Heart right ventricle (tissue), 16 donors: ENCODE measurements around the gene GPRC5A. TPM values are rescaled to one million over a fixed set of nuclear protein-coding genes. Genes with fewer than 3 reads are reported as not detected.

Source experiments
- ATAC-seq, 8 donors: fragments of 200-7000 bp; cut with Tn5 transposase; one replicate each; pipeline ENCODE4 v1.9.1; 2020; ENCODE audit warnings: mild to moderate bottlenecking in 8 of 8, moderate library complexity in 8 of 8, moderate number of reproducible peaks in 1 of 8
- DNase-seq, 2 donors: peaks; one replicate each; pipeline ENCODE4 v3.0.0-alpha.2; 2020
- H3K27ac ChIP-seq, 10 donors: fragments of 200-600 bp; sonication (generic) in 2 of 10; one replicate each; pipeline versions ENCODE4 v1.5.0 to v1.8.0; 2020 to 2022; ENCODE audit warnings: mild to moderate bottlenecking in 3 of 10
- H3K27me3 ChIP-seq, 7 donors: fragments of 200-600 bp; one replicate each; pipeline ENCODE4 v1.8.0; 2021 to 2022; ENCODE audit warnings: mild to moderate bottlenecking in 2 of 7
- H3K36me3 ChIP-seq, 9 donors: fragments of 200-600 bp; sonication (generic) in 1 of 9; one replicate each; pipeline versions ENCODE4 v1.5.0 to v1.8.0; 2020 to 2022; ENCODE audit warnings: mild to moderate bottlenecking in 2 of 9
- H3K4me1 ChIP-seq, 9 donors: fragments of 200-600 bp; sonication (generic) in 1 of 9; one replicate each; pipeline versions ENCODE4 v1.5.0 to v1.8.0; 2020 to 2022; ENCODE audit warnings: mild to moderate bottlenecking in 4 of 9
- H3K4me3 ChIP-seq, 10 donors: fragments of 200-600 bp; sonication (generic) in 2 of 10; one replicate each; pipeline versions ENCODE4 v1.5.0 to v1.8.0; 2020 to 2022; ENCODE audit warnings: mild to moderate bottlenecking in 7 of 10, moderate library complexity in 2 of 10
- H3K9me3 ChIP-seq, 11 donors: fragments of 200-600 bp in 10 of 11; sonication (generic) in 2 of 11; one replicate each; pipeline versions ENCODE4 v1.5.0 to v1.8.0; 2013 to 2022; ENCODE audit warnings: mild to moderate bottlenecking in 2 of 11, control low read depth in 1 of 11, moderate library complexity in 1 of 11
- WGBS, 2 donors: extraction: QIAGEN DNeasy Blood & Tissue Kit; methylation state at CpG; one replicate each; pipeline ENCODE4 v1.1.7; 2013; ENCODE audit warnings: inconsistent platforms in 1 of 2; 5-methylcytosine and 5-hydroxymethylcytosine counted together
- intact Hi-C, 10 donors: fragments of 100-400 bp; cut with DNase I; formaldehyde crosslinking; loops; one replicate each; pipeline versions ENCODE4 v1.11.1 to v1.14.2; 2022
- polyA plus RNA-seq, 2 donors: library from polyadenylated mRNA; stranded (reverse); fragments of 200-250 nt; gene quantifications; one replicate each; pipeline ENCODE4 v1.2.3, GENCODE V29; 2013
- total RNA-seq, 10 donors: library from RNA; stranded (reverse); fragmentation: NEBNext Ultra II Directional in 3 of 10; extraction: Animal tissue kit (Norgen Biotek cat#: 25700) in 3 of 10; gene quantifications; one replicate each; pipeline versions ENCODE4 v1.2.1 to v1.2.4, GENCODE V29; 2021 to 2023
- TF ChIP-seq, protein P1 (sequence below), 9 donors: fragments of 200-600 bp; sonication (generic) in 2 of 9; IDR thresholded peaks; one replicate each; pipeline versions ENCODE4 v1.5.0 to v1.8.0; 2021 to 2022; ENCODE audit warnings: antibody characterized with exemption in 9 of 9, mild to moderate bottlenecking in 5 of 9, moderate library complexity in 1 of 9
- donor health status: Arrhythmogenic right ventricular cardiomyopathy.
- donor health status: ischemic (EF 13 %, LVEDD 7.1; RV severe dilation, severe dysfunction).
- donor health status: healthy with polysubstance abuse.
- donor health status: DM: no; HTN: yes; CAD: no.
- donor health status: DM: no; HTN: no; CAD: no.
- donor health status: ischemic (EF 25% LVEDD 6.9; RV normal size, moderate dysfunction).
- donor health status: ischemic (EF 25% LVEDD 5.7; RV mildly dilated, moderate dysfunction).
- donor health status: healthy.
- donor health status: DM: yes; HTN: yes; CAD: no.
- donor health status: Ischemic cardiomyopathy.
- donor health status: ischemic (EF 35%, LVEDD 5.7; RV mildly dilated, moderate dysfunction).
- donor health status: nonischemic (EF 11% LVEDD 7.7; RV severe dilation, severe dysfunction).
- donor health status: DM: yes; HTN: yes; CAD: no.
- donor health status: PGD.
- donor health status: ischemic (EF 29% LVEDD 5.4; RV normal size, mild dysfunction).
- donor health status: nonischemic (EF 23%, LVEDD 6.1; RV moderate dilation, normal function).

GPRC5A gene
- total and polyA plus RNA-seq, 12 donors = 0.26 to 4.5 (median 0.88) TPM

DNA sequence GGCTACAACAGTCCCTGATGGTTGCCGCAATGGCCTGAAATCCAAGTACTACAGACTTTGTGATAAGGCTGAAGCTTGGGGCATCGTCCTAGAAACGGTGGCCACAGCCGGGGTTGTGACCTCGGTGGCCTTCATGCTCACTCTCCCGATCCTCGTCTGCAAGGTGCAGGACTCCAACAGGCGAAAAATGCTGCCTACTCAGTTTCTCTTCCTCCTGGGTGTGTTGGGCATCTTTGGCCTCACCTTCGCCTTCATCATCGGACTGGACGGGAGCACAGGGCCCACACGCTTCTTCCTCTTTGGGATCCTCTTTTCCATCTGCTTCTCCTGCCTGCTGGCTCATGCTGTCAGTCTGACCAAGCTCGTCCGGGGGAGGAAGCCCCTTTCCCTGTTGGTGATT lies 16.9 kb downstream of the GPRC5A start:
- WGBS, 2 donors = 91 to 92% methylated on average over 14 of the region's 14 CpGs
- DNase-seq (no peak), ATAC-seq (no peak)
- intact Hi-C loops = loop anchor here in 1 of 10 donors (10.0 kb wide), 1 partner anchor 73 kb away; no protein-coding TSS in a partner anchor
- Histone ChIP-seq H3K4me3 (no peak overlapping the region), H3K27ac (no peak overlapping the region), H3K4me1 (peaks cover 0 to 19% (median 15%) of the 10 kb centered on the region in 9 donors), H3K36me3 (no peaks in the 10 kb centered on the region), H3K9me3 (no peaks in the 10 kb centered on the region), H3K27me3 (peaks cover 0 to 3% (median 0%) of the 10 kb centered on the region in 7 donors)
- TF ChIP-seq, protein P1, sequence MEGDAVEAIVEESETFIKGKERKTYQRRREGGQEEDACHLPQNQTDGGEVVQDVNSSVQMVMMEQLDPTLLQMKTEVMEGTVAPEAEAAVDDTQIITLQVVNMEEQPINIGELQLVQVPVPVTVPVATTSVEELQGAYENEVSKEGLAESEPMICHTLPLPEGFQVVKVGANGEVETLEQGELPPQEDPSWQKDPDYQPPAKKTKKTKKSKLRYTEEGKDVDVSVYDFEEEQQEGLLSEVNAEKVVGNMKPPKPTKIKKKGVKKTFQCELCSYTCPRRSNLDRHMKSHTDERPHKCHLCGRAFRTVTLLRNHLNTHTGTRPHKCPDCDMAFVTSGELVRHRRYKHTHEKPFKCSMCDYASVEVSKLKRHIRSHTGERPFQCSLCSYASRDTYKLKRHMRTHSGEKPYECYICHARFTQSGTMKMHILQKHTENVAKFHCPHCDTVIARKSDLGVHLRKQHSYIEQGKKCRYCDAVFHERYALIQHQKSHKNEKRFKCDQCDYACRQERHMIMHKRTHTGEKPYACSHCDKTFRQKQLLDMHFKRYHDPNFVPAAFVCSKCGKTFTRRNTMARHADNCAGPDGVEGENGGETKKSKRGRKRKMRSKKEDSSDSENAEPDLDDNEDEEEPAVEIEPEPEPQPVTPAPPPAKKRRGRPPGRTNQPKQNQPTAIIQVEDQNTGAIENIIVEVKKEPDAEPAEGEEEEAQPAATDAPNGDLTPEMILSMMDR (IDR thresholded peaks at IDR 0.05) = no peak

DNA sequence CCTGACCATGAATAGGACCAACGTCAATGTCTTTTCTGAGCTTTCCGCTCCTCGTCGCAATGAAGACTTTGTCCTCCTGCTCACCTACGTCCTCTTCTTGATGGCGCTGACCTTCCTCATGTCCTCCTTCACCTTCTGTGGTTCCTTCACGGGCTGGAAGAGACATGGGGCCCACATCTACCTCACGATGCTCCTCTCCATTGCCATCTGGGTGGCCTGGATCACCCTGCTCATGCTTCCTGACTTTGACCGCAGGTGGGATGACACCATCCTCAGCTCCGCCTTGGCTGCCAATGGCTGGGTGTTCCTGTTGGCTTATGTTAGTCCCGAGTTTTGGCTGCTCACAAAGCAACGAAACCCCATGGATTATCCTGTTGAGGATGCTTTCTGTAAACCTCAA lies 17.3 kb downstream of the GPRC5A start:
- Histone ChIP-seq H3K9me3 (no peaks in the 10 kb centered on the region), H3K4me3 (no peak overlapping the region), H3K27me3 (peaks cover 0 to 3% (median 0%) of the 10 kb centered on the region in 7 donors), H3K36me3 (no peaks in the 10 kb centered on the region), H3K4me1 (peaks cover 0 to 19% (median 15%) of the 10 kb centered on the region in 9 donors), H3K27ac (peak overlapping the region in 1 of 10 donors; percentile 8)
- DNase-seq (no peak), ATAC-seq (no peak)
- 92 to 95% methylated on average over 12 of the region's 12 CpGs for WGBS, 2 donors
- TF ChIP-seq, protein P1 (IDR thresholded peaks at IDR 0.05) = no peak
- intact Hi-C loops = loop anchor here in 1 of 10 donors (10.0 kb wide), 1 partner anchor 74 kb away; no protein-coding TSS in a partner anchor

DNA sequence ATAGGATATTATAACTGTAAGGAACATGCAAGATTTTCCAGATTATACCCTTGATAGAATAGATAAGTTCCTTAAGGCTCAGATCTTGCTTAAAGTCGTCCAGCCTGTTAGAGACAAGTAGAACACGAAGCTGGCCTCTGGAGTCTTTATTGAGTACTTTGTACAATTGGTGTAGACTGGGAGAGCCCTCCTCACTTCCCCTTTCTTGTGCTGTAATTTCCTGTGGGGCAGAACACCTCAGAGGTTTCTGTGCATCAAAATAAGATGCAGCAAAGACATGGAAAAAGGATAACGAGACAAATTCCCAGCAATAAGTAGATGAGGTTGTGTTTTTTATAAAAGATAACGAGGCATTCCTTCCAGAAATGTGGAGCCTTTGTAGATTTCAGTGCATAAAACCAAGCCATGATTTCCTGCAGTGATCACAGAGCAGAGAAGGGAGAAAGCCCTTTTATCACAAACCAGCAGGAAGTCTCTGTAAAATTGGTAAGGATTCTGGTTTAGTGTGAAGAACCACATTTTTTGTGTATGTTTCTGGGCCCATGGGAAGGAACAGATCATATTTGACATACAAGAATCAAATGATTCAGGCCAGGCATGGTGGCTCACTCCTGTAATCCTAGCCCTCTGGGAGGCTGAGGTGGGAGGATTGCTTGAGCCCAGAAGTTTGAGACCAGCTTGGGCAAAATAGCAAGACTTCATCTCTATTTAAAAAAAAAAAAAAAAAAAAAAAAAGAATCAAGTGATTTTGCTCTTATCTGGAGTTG lies 18.0 kb downstream of the GPRC5A start:
- intact Hi-C loops = loop anchor here in 1 of 10 donors (10.0 kb wide), 1 partner anchor 75 kb away; no protein-coding TSS in a partner anchor
- H3K4me3 ChIP-seq = no peak overlapping the region
- no peaks in the 10 kb centered on the region for H3K36me3 ChIP-seq
- peak overlapping the region in 4 of 10 donors; percentile 8 to 56 (median 36) for H3K27ac ChIP-seq
- DNase-seq (no peak), ATAC-seq (peak in 3 of 8 donors; percentile 15 to 55 (median 35))
- peaks cover 0 to 19% (median 15%) of the 10 kb centered on the region in 9 donors for H3K4me1 ChIP-seq
- TF ChIP-seq, protein P1 (IDR thresholded peaks at IDR 0.05) = no peak
- H3K9me3 ChIP-seq = no peaks in the 10 kb centered on the region
- WGBS, 2 donors = 47 to 55% methylated on average over 4 of the region's 4 CpGs
- H3K27me3 ChIP-seq = peaks cover 0 to 3% (median 0%) of the 10 kb centered on the region in 7 donors

DNA sequence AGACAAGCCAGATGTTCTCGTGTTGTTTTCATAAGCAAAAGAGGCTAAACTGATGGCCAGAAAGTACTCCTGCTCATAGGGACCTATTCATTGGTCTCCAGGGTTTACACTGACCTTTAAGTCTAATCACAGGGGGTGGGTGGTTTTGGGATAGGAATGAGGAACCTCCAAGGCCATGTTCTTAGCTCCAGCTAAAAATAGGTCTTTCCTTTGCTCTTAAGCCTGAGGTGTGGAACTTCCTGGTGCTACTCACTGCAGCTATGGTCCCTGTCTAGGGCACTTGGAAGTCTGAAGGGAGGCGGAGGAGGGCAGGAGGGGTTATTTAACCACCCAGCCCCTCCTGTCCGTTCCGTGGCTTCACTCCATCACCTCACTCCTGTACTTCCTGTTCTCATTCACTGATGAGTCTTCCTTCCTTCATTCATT lies 18.6 kb downstream of the GPRC5A start:
- Histone ChIP-seq H3K27me3 (peaks cover 0 to 3% (median 0%) of the 10 kb centered on the region in 7 donors), H3K4me3 (no peak overlapping the region), H3K4me1 (peaks cover 0 to 19% (median 15%) of the 10 kb centered on the region in 9 donors), H3K36me3 (no peaks in the 10 kb centered on the region), H3K27ac (peak overlapping the region in 8 of 10 donors; percentile 25 to 57 (median 47)), H3K9me3 (no peaks in the 10 kb centered on the region)
- TF ChIP-seq, protein P1 (IDR thresholded peaks at IDR 0.05) = no peak
- 44 to 49% methylated on average over 4 of the region's 4 CpGs for WGBS, 2 donors
- ATAC-seq = peak; percentile 43 to 93 (median 66)
- no peak for DNase-seq
- intact Hi-C loops = loop anchor here in 4 of 10 donors (5.0 to 10.0 kb wide), 6 partner anchors 75 to 325 kb away; no protein-coding TSS in a partner anchor
